Suprapubic skin (tissue), 4 donors: ENCODE measurements around the gene KIZ.

ENCODE experiments used
- EP300 ChIP-seq: sonication (generic); formaldehyde crosslinking; IDR thresholded peaks from one replicate; pipeline ENCODE4 v1.6.1; 2017; ENCODE audit warnings: antibody characterized with exemption
- POLR2AphosphoS5 ChIP-seq, 3 donors: sonication (generic); formaldehyde crosslinking; IDR thresholded peaks; one replicate each; pipeline ENCODE4 v1.6.1; 2017; ENCODE audit warnings: antibody characterized with exemption in 3 of 3

GRCh38 chr20:21173485-21173884, 47.6 kb downstream of the KIZ start:
- TF ChIP-seq EP300 (no peak), POLR2AphosphoS5 (IDR thresholded peaks at IDR 0.05) (no peak)
